Mucosa of stomach (tissue), 1 donor: ENCODE results near the gene CGA.

Source experiments
- H3K27me3 ChIP-seq: one replicate; pipeline ENCODE4 v1.7.0; 2013; ENCODE audit warnings: mild to moderate bottlenecking, low read length; ENCODE audit not compliant: control insufficient read depth, insufficient read depth
- H3K36me3 ChIP-seq: one replicate; pipeline ENCODE4 v1.7.0; 2013; ENCODE audit warnings: low read length; ENCODE audit not compliant: control insufficient read depth, insufficient read depth
- H3K4me1 ChIP-seq: one replicate; pipeline ENCODE4 v1.7.0; 2013; ENCODE audit warnings: mild to moderate bottlenecking, low read length; ENCODE audit not compliant: control insufficient read depth, insufficient read depth
- H3K4me3 ChIP-seq: one replicate; pipeline ENCODE4 v1.7.0; 2013; ENCODE audit warnings: low read length
- H3K9ac ChIP-seq: one replicate; pipeline ENCODE4 v1.7.0; 2013; ENCODE audit warnings: mild to moderate bottlenecking, low read length, moderate library complexity
- H3K9me3 ChIP-seq: one replicate; pipeline ENCODE4 v1.7.0; 2013; ENCODE audit warnings: mild to moderate bottlenecking, low read length, moderate library complexity; ENCODE audit not compliant: control insufficient read depth
- donor health status: Pancreatic carcinoma.

The CGA gene

DNA sequence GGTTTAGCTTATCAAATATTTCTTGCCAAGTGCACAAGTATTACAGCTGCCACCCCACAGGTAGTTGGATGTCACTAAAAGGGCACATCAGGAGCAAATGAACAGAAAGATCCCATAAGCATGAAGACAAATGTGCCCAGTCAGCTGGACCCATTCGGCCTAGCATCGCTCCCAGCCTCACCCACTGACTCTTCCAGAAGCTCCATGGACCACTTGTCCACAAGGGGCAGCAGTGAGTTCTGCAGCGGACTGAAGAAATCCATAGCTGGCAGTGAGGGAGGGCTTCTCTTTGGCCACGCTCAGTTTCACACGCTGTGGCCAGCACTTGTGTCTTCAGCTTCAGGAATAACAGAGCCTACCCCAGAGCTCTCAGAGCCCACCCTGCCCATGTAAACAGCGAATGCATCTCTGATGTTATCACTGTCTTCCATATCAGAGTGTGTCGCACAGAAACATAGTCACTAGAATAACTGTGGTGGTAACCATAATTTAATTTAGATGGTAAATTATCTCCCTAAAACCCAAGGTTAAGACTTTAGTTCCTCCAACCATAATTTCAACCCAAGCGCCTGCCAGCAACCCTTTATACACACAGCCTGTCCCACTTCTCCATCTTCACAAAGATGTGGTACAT is 15.8 kb downstream of the CGA start:
- peaks cover 7% of the 10 kb centered on the region for H3K4me1 ChIP-seq
- no peaks in the 10 kb centered on the region for H3K36me3 ChIP-seq
- H3K27me3 ChIP-seq = no peaks in the 10 kb centered on the region
- no peaks in the 10 kb centered on the region for H3K9me3 ChIP-seq
- no peak overlapping the region for H3K4me3 ChIP-seq
- no peak overlapping the region for H3K9ac ChIP-seq

DNA sequence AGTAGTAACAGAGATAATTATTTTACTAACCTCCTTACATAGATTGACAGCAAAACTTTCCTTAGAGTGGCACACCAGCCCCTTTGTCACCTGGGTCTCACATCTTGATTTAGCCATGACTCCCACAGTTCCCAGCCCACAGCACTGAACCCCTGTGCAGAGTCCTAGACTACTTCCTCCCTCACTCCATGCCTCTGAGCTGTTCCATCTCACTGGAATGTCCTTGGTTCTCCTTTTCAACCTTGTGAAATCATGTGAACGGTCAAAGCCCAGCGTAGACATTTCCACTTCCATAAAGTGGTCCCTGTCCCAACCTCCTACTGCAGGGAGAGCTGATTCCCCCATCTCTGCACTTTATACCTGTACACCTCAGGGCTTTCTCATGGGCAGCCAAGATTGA is 19.7 kb downstream of the CGA start:
- peaks cover 17% of the 10 kb centered on the region for H3K4me1 ChIP-seq
- H3K9ac ChIP-seq = no peak overlapping the region
- no peaks in the 10 kb centered on the region for H3K27me3 ChIP-seq
- no peaks in the 10 kb centered on the region for H3K36me3 ChIP-seq
- H3K4me3 ChIP-seq = no peak overlapping the region
- no peaks in the 10 kb centered on the region for H3K9me3 ChIP-seq

DNA sequence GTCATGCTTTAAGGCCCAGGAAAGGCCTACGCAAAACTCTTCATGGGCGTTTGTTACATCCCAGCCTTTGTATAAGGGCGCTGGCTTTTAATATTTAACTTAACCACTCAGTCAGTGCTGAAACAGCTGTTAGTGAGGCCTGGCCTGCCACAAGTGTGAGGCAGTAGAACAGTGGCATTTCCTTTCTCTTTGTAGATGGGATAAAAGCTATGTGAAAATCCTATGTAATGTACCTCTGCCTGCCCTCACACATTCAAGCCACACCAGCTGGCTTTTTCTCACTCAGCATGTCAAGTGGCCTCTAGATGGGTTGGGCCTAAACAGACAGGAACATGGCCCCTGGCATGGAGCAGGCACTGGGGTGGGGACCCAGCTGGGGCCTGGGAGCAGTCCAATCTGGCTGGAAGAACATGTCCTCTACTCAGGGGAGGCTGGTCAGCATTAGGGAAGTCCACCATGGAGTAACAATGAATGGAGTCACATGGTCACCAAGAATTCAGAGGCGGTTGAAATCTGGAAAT is 20.7 kb downstream of the CGA start:
- Histone ChIP-seq H3K9me3 (no peaks in the 10 kb centered on the region), H3K4me1 (peaks cover 20% of the 10 kb centered on the region), H3K36me3 (no peaks in the 10 kb centered on the region), H3K27me3 (no peaks in the 10 kb centered on the region), H3K9ac (no peak overlapping the region), H3K4me3 (no peak overlapping the region)

DNA sequence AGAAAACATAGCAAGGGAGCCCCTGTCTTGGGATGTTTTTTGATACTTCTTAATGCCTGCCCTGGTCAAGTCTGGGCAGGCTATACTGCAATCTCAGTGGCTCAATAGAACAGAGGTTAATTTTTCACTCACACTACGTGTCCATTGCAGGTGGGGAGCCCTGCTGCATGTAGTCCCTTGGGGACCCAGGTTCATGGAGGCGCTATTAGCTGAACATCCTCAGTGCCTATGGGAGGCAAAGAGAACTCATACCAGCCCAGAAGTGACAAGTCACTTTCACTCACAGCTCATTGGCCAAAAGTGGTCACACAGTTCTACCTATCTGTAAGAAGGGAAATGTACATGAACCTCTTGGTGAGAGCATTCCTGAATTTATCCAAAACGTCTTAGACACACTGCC is 23.2 kb downstream of the CGA start:
- H3K4me3 ChIP-seq = no peak overlapping the region
- no peak overlapping the region for H3K9ac ChIP-seq
- H3K4me1 ChIP-seq = peaks cover 18% of the 10 kb centered on the region

DNA sequence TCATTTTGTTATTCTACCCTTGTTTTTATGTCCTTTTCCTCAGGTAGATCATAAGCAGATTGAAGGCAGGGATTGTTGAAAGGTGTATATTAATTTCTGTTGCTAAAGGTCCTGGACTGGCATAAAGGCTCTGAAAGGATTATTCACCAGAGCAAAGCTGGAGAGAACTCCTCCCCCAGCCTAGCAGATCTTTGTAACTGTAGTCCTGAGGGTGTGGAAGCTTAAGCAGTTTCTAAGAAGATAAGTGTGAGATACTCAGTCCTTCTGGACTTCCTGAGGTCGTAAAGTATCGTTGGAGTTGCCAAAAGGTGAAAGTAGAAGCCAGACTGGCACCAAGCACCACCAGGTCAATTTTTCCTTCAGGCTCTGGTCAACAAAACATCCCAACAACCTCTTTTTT is 24.2 kb downstream of the CGA start:
- Histone ChIP-seq H3K9ac (no peak overlapping the region), H3K4me3 (no peak overlapping the region), H3K36me3 (no peaks in the 10 kb centered on the region), H3K4me1 (peaks cover 16% of the 10 kb centered on the region), H3K9me3 (no peaks in the 10 kb centered on the region), H3K27me3 (peaks cover 4% of the 10 kb centered on the region)

More for the DNA sequence above, 23.2 kb downstream of the CGA start:
- Histone ChIP-seq H3K36me3 (no peaks in the 10 kb centered on the region), H3K27me3 (peaks cover 4% of the 10 kb centered on the region), H3K9me3 (no peaks in the 10 kb centered on the region)

DNA sequence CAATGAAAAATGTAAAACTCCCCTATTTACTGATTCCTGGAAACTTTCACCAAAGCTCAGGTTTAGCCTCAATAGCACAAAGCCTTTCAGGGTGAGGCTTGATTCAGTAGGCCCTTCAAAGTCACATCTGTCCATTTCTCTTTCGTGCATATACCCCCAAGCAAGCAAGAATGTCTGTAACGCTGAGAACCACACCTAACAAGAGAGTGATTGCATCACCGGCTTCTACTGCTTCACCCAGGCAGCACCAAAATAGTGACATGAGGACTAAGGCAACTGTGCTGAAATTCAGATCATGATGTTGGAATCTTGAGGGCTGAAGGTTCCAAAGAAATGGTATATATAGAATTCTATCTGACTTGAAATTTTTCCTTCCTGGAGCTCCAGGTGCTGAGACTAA is 26.1 kb downstream of the CGA start:
- H3K4me1 ChIP-seq = peaks cover 9% of the 10 kb centered on the region
- H3K4me3 ChIP-seq = no peak overlapping the region
- no peaks in the 10 kb centered on the region for H3K9me3 ChIP-seq
- no peaks in the 10 kb centered on the region for H3K36me3 ChIP-seq
- no peak overlapping the region for H3K9ac ChIP-seq
- peaks cover 4% of the 10 kb centered on the region for H3K27me3 ChIP-seq

DNA sequence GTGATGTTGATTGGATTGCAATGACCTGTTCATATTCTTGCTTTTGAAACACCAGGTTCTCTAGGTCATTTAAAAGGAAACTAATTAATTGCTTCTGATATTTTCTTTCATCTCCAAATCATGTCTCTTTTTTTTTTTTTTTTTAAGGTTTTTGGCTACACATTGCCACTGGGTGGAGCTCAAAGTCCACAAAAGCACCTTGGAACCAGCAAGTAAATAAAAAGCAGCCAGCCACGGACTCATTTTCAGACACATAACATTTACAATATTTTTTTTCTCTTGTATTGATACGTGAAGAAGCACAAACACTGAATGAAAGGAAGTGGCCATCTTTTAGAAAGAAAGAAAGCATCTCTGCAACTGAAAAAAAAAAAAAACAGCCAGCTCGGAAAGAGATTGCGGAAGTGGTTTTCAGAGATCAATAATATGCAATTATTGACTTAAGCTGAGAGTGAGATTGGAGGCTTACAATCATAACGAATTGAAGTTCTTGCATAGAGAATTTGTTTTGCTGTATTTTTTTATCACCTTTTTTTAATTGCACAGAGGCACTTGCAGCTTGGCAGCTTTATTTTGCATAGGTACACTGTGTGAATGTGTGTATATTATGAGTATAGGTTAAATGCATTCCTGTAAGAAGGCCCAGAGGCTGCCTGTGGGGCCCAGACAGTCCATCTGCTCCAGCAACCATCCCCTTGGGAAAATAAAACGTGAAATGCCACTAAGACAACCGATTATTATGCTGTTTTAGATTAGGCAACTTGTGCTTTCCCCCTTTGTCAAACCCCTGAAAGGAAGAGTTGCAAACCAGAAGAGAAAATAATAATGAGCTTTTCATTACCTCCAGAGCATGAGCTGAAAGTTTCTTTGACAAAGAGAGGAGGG is 28.2 kb downstream of the CGA start:
- H3K27me3 ChIP-seq = peaks cover 4% of the 10 kb centered on the region
- H3K9ac ChIP-seq = peak overlapping the region; percentile 14
- peak overlapping the region; percentile 15 for H3K4me3 ChIP-seq

DNA sequence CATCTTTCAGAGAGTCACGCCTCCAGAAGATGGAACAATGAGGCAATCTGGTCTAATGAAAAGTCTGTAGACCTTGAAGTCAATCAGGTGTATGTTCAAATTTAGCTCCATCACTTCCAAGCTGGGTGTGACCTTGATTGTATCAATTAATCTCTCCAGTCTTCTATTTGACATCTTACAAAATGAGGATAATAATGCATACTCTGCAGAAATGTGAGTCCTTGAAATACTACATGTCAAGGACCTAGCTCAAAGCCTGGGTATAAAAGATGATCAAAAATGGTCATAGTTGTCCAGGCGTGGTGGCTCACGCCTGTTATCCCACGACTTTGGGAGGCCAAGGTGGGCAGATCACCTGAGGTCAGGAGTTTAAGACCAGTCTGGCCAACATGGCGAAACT is 29.8 kb downstream of the CGA start:
- no peak overlapping the region for H3K9ac ChIP-seq
- peaks cover 4% of the 10 kb centered on the region for H3K27me3 ChIP-seq
- no peak overlapping the region for H3K4me3 ChIP-seq
- H3K9me3 ChIP-seq = no peaks in the 10 kb centered on the region
- H3K4me1 ChIP-seq = peaks cover 3% of the 10 kb centered on the region
- no peaks in the 10 kb centered on the region for H3K36me3 ChIP-seq

More for the DNA sequence above, 28.2 kb downstream of the CGA start:
- Histone ChIP-seq H3K4me1 (peaks cover 8% of the 10 kb centered on the region), H3K9me3 (no peaks in the 10 kb centered on the region), H3K36me3 (no peaks in the 10 kb centered on the region)

DNA sequence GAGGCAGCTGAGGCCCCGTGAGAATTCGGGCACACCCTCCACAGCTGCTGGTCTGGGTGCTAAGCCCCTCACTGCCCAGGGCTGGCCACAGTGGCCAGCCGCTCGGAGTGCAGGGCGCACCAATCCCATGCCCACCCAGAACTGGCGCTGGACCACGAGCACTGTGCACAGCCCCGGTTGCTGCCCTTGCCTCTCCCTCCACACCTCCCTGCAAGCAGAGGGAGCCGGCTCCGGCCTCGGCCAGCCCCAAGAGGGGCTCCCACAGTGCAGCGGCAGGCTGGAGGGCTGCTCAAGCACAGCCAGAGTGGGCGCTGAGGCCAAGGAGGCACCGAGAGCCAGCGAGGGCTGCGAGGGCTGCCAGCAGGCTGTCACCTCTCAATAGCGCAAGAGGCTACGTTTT is 35.0 kb downstream of the CGA start:
- Histone ChIP-seq H3K27me3 (no peaks in the 10 kb centered on the region), H3K36me3 (no peaks in the 10 kb centered on the region), H3K4me1 (no peaks in the 10 kb centered on the region), H3K9me3 (no peaks in the 10 kb centered on the region), H3K4me3 (no peak overlapping the region), H3K9ac (no peak overlapping the region)

DNA sequence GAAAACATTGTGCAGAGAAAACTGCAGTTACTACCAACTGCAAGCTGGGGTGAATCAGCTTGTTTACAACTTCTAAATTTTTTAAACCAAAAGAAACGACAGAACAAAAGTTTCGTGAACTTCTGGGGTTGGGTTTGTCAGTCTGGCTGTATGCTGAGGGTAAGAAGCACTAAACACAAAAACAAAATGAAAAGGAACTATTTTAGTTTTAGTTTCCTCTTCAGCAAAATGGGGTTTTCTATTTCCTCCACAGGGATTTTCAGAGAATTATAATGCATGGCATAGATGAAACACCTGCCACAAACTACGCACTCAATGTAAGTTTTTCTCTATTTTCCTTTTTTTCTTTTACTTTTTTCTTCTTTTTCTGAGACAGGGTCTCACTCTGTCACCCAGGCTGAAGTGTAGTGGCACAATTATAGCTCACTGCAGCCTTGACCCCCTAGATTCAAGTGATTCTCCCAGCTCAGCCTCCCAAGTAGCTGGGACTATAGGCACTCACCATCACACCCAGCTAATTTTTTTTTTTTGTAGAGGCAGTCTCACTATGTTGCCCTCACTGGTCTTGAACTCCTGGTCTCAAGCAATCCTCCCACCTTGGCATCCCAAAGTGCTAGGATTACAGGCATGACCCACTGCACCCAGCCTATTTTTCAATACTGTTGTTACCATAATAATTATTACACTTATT is 40.6 kb downstream of the CGA start:
- no peaks in the 10 kb centered on the region for H3K27me3 ChIP-seq
- H3K4me1 ChIP-seq = no peaks in the 10 kb centered on the region
- no peak overlapping the region for H3K9ac ChIP-seq
- no peaks in the 10 kb centered on the region for H3K9me3 ChIP-seq
- H3K36me3 ChIP-seq = no peaks in the 10 kb centered on the region
- H3K4me3 ChIP-seq = no peak overlapping the region

DNA sequence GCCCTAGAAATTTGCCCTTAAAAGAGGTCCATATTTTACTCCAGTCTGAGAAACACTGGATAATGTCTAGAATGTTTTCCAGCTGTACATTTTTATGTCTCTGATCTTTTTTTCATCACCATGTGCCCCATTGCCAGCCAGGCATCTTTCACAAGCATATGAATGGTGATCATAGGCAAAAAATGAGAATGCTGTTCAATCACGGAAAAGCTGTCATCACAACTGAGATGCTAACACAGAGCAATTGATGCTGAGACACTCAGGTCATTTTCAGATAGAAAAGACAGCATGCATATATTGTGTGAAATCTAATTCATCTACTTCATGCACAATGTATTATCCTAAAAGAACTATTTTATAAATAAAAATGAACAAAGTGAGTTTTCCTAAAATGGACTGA is 41.6 kb downstream of the CGA start:
- H3K9me3 ChIP-seq = no peaks in the 10 kb centered on the region
- H3K4me3 ChIP-seq = no peak overlapping the region
- H3K9ac ChIP-seq = no peak overlapping the region
- no peaks in the 10 kb centered on the region for H3K4me1 ChIP-seq
- no peaks in the 10 kb centered on the region for H3K27me3 ChIP-seq
- H3K36me3 ChIP-seq = no peaks in the 10 kb centered on the region

DNA sequence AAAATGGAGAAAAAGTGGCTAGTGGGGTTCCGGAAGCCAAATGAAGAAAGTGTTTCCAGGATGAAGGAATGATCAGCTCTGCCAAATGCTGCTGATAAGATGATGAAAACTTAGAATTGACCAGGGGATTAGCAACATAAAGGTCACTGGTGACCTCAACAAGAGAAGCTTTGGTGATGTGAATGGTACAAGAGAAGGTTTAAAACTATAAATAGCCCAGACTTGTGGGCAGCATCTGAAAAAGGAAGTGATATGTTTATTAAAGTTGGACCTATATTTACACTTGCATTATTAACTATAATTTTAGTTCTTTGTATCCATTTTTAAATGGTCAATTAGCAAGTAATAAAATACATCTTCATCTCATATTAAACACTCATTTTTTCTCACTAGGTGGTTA is 45.1 kb downstream of the CGA start:
- Histone ChIP-seq H3K4me1 (no peaks in the 10 kb centered on the region), H3K36me3 (no peaks in the 10 kb centered on the region), H3K27me3 (no peaks in the 10 kb centered on the region), H3K9ac (no peak overlapping the region), H3K4me3 (no peak overlapping the region), H3K9me3 (no peaks in the 10 kb centered on the region)
